Activated CD8-positive, alpha-beta memory T cell treated with anti-CD3 and anti-CD28 coated beads, Interleukin-2, amount 50 U/mL, for 1 hour (primary cell): Measurements from ENCODE around the gene JRKL.

ENCODE experiments used
- DNase-seq: peaks from one replicate; pipeline ENCODE4 v3.0.0-alpha.2; 2020; ENCODE audit errors: extremely low read depth

Gene JRKL

GRCh38 chr11:96389720-96390487, at the start of gene JRKL, which contains the start of gene CCDC82:
TSS of gene JRKL (plus strand) at chr11:96390013. CDS start at chr11:96390650, 637 bp downstream.
TSS of gene CCDC82 (minus strand) at chr11:96389912. CDS start at chr11:96384747, 5,165 bp downstream.
- DNase-seq: peak; percentile 91

- DNase-seq: no peak
These were observed 49.3 kb upstream of the JRKL start for GRCh38 chr11:96340555-96340885.

- no peak for DNase-seq
These were observed 48.4 kb upstream of the JRKL start for GRCh38 chr11:96341211-96342013.

GRCh38 chr11:96342014-96342960, 47.5 kb upstream of the JRKL start:
- DNase-seq: no peak

- DNase-seq: peak; percentile 81
These were observed 46.7 kb upstream of the JRKL start, which contains the start of gene MAML2 for GRCh38 chr11:96342961-96343711. TSS of gene MAML2 (minus strand) at chr11:96343195. CDS start at chr11:96341895, 1,300 bp downstream.

GRCh38 chr11:96356848-96357247, 33.0 kb upstream of the JRKL start:
- DNase-seq: no peak

- no peak for DNase-seq
These were observed 32.0 kb upstream of the JRKL start for GRCh38 chr11:96357794-96358193.

- DNase-seq: no peak
These were observed 31.5 kb upstream of the JRKL start for GRCh38 chr11:96358321-96358720.

- DNase-seq: no peak
These were observed 28.0 kb upstream of the JRKL start for GRCh38 chr11:96361778-96362177.

- DNase-seq: no peak
These were observed 24.3 kb upstream of the JRKL start for GRCh38 chr11:96365493-96365892.

GRCh38 chr11:96366024-96366423, 23.8 kb upstream of the JRKL start:
- no peak for DNase-seq

GRCh38 chr11:96367342-96367741, 22.5 kb upstream of the JRKL start:
- no peak for DNase-seq

DNA sequence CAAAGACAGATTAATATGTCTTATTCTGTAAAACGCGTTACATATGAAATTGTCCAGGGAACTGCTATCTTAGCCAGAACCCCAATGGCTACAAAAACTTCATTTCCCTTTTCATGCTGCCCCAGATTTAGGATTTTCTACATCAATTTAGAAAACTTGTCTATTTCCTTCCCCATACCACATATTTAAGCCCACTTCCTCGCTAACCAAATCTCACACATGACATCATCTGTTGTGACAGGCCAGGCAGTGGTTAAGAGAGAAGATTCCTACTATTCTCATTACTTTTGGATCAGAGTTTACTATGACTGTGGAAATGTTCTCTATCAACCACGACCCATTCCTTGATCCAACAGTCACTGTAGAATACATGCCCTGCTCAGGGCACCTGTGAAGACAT, 16.0 kb upstream of the JRKL start:
- DNase-seq: no peak

- DNase-seq: no peak
These were observed 13.0 kb upstream of the JRKL start for GRCh38 chr11:96376796-96377195.

DNA sequence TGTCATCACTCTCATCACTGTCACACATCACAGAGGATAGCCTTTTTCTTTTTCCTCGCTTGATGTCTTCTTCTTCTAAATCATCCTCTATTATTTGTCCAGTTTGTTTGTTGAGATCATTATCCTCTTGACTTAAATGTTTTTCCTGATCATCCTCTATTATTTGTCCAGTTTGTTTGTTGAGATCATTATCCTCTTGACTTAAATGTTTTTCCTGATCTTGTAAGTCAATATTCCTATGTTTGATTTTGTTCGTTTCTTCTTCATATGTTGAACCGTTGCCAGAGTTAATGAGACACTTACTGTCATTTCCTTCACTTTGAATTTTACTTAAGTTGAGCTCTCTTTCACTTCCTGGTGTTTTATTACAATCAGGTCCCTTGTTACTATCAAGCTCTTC, 5.7 kb upstream of the JRKL start:
- DNase-seq: no peak

- DNase-seq: no peak
These were observed 4.6 kb upstream of the JRKL start for GRCh38 chr11:96385187-96385586.

- no peak for DNase-seq
These were observed 708 bp upstream of the JRKL start for GRCh38 chr11:96388891-96389719.

DNA sequence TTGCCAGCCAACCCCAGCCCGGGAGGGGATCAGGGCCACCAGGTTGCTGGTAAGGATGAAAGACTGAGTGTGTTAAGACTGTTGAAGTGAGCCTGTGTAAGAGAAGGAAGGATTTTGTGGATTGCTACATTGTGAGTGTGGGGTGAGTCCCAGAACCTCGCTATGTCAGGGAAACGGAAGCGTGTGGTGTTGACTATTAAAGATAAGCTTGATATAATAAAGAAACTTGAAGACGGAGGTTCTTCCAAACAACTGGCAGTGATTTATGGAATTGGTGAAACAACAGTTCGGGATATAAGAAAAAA, 627 bp downstream of the JRKL start:
- no peak for DNase-seq

DNA sequence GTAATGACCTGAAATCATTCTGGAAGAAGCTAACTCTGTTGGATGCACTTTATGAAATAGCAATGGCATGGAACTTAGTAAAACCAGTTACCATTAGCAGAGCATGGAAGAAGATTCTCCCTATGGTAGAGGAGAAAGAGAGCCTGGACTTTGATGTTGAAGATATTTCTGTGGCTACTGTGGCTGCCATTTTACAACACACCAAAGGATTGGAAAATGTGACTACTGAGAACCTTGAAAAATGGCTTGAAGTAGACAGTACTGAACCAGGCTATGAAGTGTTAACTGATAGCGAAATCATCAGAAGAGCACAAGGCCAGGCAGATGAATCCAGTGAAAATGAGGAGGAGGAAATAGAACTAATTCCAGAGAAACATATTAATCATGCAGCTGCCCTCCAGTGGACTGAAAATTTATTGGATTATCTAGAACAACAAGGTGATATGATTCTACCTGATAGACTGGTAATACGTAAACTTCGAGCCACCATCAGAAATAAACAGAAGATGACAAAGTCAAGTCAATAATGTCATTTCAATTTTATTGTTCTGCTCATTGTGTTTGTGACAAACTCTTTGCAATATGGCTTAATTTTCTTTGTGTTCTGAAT, 2.0 kb downstream of the JRKL start:
- no peak for DNase-seq

DNA sequence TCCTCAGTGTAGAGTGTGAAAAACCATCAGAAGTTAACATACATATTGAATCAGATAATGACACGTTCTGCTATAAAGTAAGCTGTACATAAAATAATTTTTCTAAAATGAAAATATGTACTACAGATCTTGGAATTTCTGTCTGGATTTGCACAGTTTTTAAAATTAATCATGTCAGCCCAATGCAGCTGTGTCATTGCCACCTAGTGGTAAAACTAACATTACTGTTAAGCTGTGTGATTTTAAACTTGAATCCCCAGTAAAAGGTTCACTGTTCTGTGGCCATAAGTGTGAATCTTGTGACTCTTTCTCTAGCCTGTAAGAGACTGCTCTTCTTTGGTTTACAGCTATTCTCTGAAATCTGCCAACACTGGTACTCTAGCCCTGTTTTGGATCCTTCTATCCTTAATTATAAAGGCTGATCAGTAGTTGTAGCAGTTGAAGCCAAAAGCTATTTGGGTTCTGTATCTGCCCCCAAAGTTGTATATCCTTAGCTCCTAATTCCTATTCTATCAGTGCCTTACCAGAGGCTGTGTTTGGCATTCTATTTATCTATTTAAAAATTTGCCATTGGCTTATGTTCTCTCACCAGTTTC, 4.0 kb downstream of the JRKL start:
- no peak for DNase-seq
